GM13977 (cell line): ENCODE data around the gene VPS41.

Experiments
- DNase-seq: peaks from one replicate; pipeline ENCODE4 v3.0.0; 2012; ENCODE audit warnings: low spot score
- CTCF ChIP-seq: IDR thresholded peaks from 2 replicates; pipeline ENCODE4 v1.5.1; 2012; ENCODE audit warnings: mild to moderate bottlenecking, control low read depth; ENCODE audit not compliant: insufficient read depth; ENCODE audit errors: extremely low read depth, missing control alignments
- in situ Hi-C: fragments of 300-500 bp; cut with MboI; formaldehyde crosslinking; loops from one replicate; pipeline ENCODE4 v1.12.0; 2022; ENCODE audit warnings: low sequenced_read_pairs, low pct_unique_long_range_greater_than_20kb, mixed read lengths, inconsistent platforms; ENCODE audit not compliant: unreplicated experiment

VPS41 gene

GRCh38 chr7:38817526-38817925, 91.5 kb downstream of the VPS41 start:
- in situ Hi-C loops = no loop called here
- DNase-seq = no peak
- no peak for TF ChIP-seq CTCF

GRCh38 chr7:38813768-38814167, 95.2 kb downstream of the VPS41 start:
- no peak for DNase-seq
- TF ChIP-seq CTCF = no peak
- in situ Hi-C loops = no loop called here

GRCh38 chr7:38806912-38807311, 102.1 kb downstream of the VPS41 start:
- in situ Hi-C loops = no loop called here
- no peak for DNase-seq
- TF ChIP-seq CTCF = no peak

- no peak for TF ChIP-seq CTCF
- in situ Hi-C loops = no loop called here
- no peak for DNase-seq
Observed at GRCh38 chr7:38801786-38802185, 107.2 kb downstream of the VPS41 start.

- DNase-seq = no peak
- no peak for TF ChIP-seq CTCF
- in situ Hi-C loops = loop anchor here (25.0 kb wide), 1 partner anchor 664 kb away; no protein-coding TSS in a partner anchor
Observed at GRCh38 chr7:38798552-38799267, 110.3 kb downstream of the VPS41 start.

- DNase-seq = peak; percentile 12
- peak; percentile 73 for TF ChIP-seq CTCF
- in situ Hi-C loops = loop anchor here (25.0 kb wide), 1 partner anchor 665 kb away; no protein-coding TSS in a partner anchor
Observed at GRCh38 chr7:38796626-38797501, 112.1 kb downstream of the VPS41 start.
